IMR-90 (cell line): ENCODE results near the gene CSE1L. TPM values are rescaled to one million over a fixed set of nuclear protein-coding genes. Genes with fewer than 3 reads are reported as not detected.

Experiments used
- ATAC-seq: fragments of 200-7000 bp; cut with Tn5 transposase; 2 replicates; pipeline ENCODE4 v1.9.1; 2020; ENCODE audit warnings: low read depth, mild to moderate bottlenecking, moderate library complexity
- BruUV-seq: library from RNA; stranded (reverse); fragments of 400-500 nt; replicated peaks from 2 replicates; lab custom pipeline; 2021; lab: Mats Ljungman, UMichigan
- CTCF ChIA-PET: fragments of 300-600 bp; formaldehyde crosslinking; extraction: SDS; loops from one replicate; lab custom pipeline; 2021; ENCODE audit warnings: antibody characterized with exemption; lab: Yijun Ruan, JAX
- POLR2A ChIA-PET: fragments of 300-600 bp; sonication (Branson Sonifier 250); formaldehyde crosslinking; loops from one replicate; lab custom pipeline; 2022; ENCODE audit warnings: antibody characterized with exemption; ENCODE audit not compliant: unreplicated experiment; lab: Charles Lee
- DNase-seq: peaks from one replicate; pipeline ENCODE4 v3.0.0; 2013
- H2AFZ ChIP-seq: replicated peaks from 2 replicates; pipeline ENCODE3; 2013; ENCODE audit warnings: low read length, mild to moderate bottlenecking; ENCODE audit not compliant: poor library complexity
- H2AK5ac ChIP-seq: 2 replicates; pipeline ENCODE4 v1.6.1; 2013; ENCODE audit warnings: low read depth, low read length, inconsistent platforms
- H2AK9ac ChIP-seq: replicated peaks from 2 replicates; pipeline ENCODE3; 2013; ENCODE audit warnings: mild to moderate bottlenecking, low read depth, low read length, moderate library complexity; ENCODE audit not compliant: poor library complexity
- H2BK120ac ChIP-seq: 2 replicates; pipeline ENCODE4 v1.6.1; 2013; ENCODE audit warnings: low read depth, low read length, inconsistent platforms
- H2BK15ac ChIP-seq: 3 replicates; pipeline ENCODE4 v1.6.1; 2013; ENCODE audit warnings: low read depth, low read length, inconsistent platforms
- H2BK20ac ChIP-seq: 2 replicates; pipeline ENCODE4 v1.6.1; 2013; ENCODE audit warnings: low read depth, mild to moderate bottlenecking, inconsistent platforms, low read length, moderate library complexity
- H2BK5ac ChIP-seq: 2 replicates; pipeline ENCODE4 v1.6.1; 2013; ENCODE audit warnings: mild to moderate bottlenecking, low read depth, low read length, inconsistent platforms; ENCODE audit not compliant: poor library complexity, severe bottlenecking
- H3K14ac ChIP-seq: replicated peaks from 2 replicates; pipeline ENCODE4 v1.6.1; 2013; ENCODE audit warnings: low read depth, low read length, inconsistent platforms
- H3K18ac ChIP-seq: 2 replicates; pipeline ENCODE4 v1.6.1; 2013; ENCODE audit warnings: low read depth, low read length, control low read depth
- H3K23ac ChIP-seq: 2 replicates; pipeline ENCODE4 v1.6.1; 2013; ENCODE audit warnings: low read depth, low read length, inconsistent platforms
- H3K27ac ChIP-seq: 2 replicates; pipeline ENCODE4 v1.5.1; 2013; ENCODE audit warnings: mild to moderate bottlenecking, control low read depth, low read length; ENCODE audit not compliant: insufficient read depth
- H3K27me3 ChIP-seq: 2 replicates; pipeline ENCODE4 v1.6.1; 2013; ENCODE audit warnings: low read length; ENCODE audit not compliant: control insufficient read depth, insufficient read depth
- H3K36me3 ChIP-seq: 2 replicates; pipeline ENCODE4 v1.6.1; 2013; ENCODE audit warnings: low read length, mixed read lengths; ENCODE audit not compliant: control insufficient read depth, insufficient read depth
- H3K4ac ChIP-seq: 2 replicates; pipeline ENCODE4 v1.6.1; 2013; ENCODE audit warnings: low read depth, low read length, inconsistent platforms
- H3K4me1 ChIP-seq: 2 replicates; pipeline ENCODE4 v1.6.1; 2013; ENCODE audit warnings: low read length, mixed read lengths; ENCODE audit not compliant: control insufficient read depth, insufficient read depth
- H3K4me2 ChIP-seq: 2 replicates; pipeline ENCODE4 v1.6.1; 2013; ENCODE audit warnings: low read depth, mild to moderate bottlenecking, control low read depth, low read length, moderate library complexity
- H3K4me3 ChIP-seq: 2 replicates; pipeline ENCODE4 v1.5.1; 2013; ENCODE audit warnings: low read depth, mild to moderate bottlenecking, control low read depth, low read length, moderate library complexity; ENCODE audit not compliant: insufficient read depth
- H3K56ac ChIP-seq: 2 replicates; pipeline ENCODE4 v1.6.1; 2013; ENCODE audit warnings: low read length, inconsistent platforms; ENCODE audit not compliant: insufficient read depth; ENCODE audit errors: extremely low read depth
- H3K79me1 ChIP-seq, 2 experiments: 2 replicates each; pipeline ENCODE4 v1.6.1; 2013; ENCODE audit warnings: low read length in 2 of 2, inconsistent platforms in 1 of 2, low read depth in 1 of 2
- H3K9ac ChIP-seq: 2 replicates; pipeline ENCODE4 v1.6.1; 2013; ENCODE audit warnings: low read depth, low read length, control low read depth
- H3K9me1 ChIP-seq: 2 replicates; pipeline ENCODE4 v1.6.1; 2013; ENCODE audit warnings: low read length, inconsistent platforms; ENCODE audit not compliant: insufficient read depth
- H3K9me3 ChIP-seq: 2 replicates; pipeline ENCODE4 v1.6.1; 2013; ENCODE audit warnings: low read length; ENCODE audit not compliant: control insufficient read depth, insufficient read depth
- H4K20me1 ChIP-seq: 2 replicates; pipeline ENCODE4 v1.6.1; 2013; ENCODE audit warnings: low read length, inconsistent platforms; ENCODE audit not compliant: insufficient read depth
- H4K5ac ChIP-seq: 2 replicates; pipeline ENCODE4 v1.6.1; 2013; ENCODE audit warnings: mild to moderate bottlenecking, low read depth, low read length, control low read depth
- H4K8ac ChIP-seq, 2 experiments: 2 replicates each; pipeline ENCODE4 v1.6.1; 2013; ENCODE audit warnings: low read depth in 2 of 2, low read length in 2 of 2, control low read depth in 1 of 2, inconsistent platforms in 1 of 2
- H4K91ac ChIP-seq: 2 replicates; pipeline ENCODE4 v1.6.1; 2013; ENCODE audit warnings: low read depth, low read length, inconsistent platforms; ENCODE audit not compliant: insufficient read depth
- BHLHE40 ChIP-seq: fragments of 150-350 bp; IDR thresholded peaks from 2 replicates; pipeline ENCODE4 v1.6.1; 2016; ENCODE audit warnings: mild to moderate bottlenecking, low read depth, low read length
- CEBPB ChIP-seq: IDR thresholded peaks from 2 replicates; pipeline ENCODE4 v1.6.1; 2012; ENCODE audit warnings: low read depth, low read length, improper control_type of control experiment
- CHD1 ChIP-seq: IDR thresholded peaks from 2 replicates; pipeline ENCODE4 v1.6.1; 2012; ENCODE audit warnings: low read depth, low read length, improper control_type of control experiment
- FOS ChIP-seq: fragments of 150-350 bp; IDR thresholded peaks from 2 replicates; pipeline ENCODE4 v1.6.1; 2016; ENCODE audit warnings: low read depth, low read length
- MAFK ChIP-seq: IDR thresholded peaks from 2 replicates; pipeline ENCODE4 v1.6.1; 2012; ENCODE audit warnings: low read depth, low read length, improper control_type of control experiment
- MAZ ChIP-seq: IDR thresholded peaks from 2 replicates; pipeline ENCODE4 v1.6.1; 2012; ENCODE audit warnings: low read depth, mild to moderate bottlenecking, low read length, improper control_type of control experiment, moderate library complexity, borderline replicate concordance
- MXI1 ChIP-seq: IDR thresholded peaks from 2 replicates; pipeline ENCODE4 v1.6.1; 2012; ENCODE audit warnings: low read depth, mild to moderate bottlenecking, low read length, moderate library complexity, borderline replicate concordance
- NFE2L2 ChIP-seq: fragments of 150-350 bp; IDR thresholded peaks from 2 replicates; pipeline ENCODE4 v1.6.1; 2016; ENCODE audit warnings: low read depth, mild to moderate bottlenecking, low read length
- POLR2A ChIP-seq: IDR thresholded peaks from 2 replicates; pipeline ENCODE4 v1.6.1; 2012; ENCODE audit warnings: mild to moderate bottlenecking, low read depth, low read length
- RAD21 ChIP-seq: IDR thresholded peaks from 2 replicates; pipeline ENCODE4 v1.6.1; 2012; ENCODE audit warnings: low read length, improper control_type of control experiment
- RCOR1 ChIP-seq: IDR thresholded peaks from 2 replicates; pipeline ENCODE4 v1.6.1; 2012; ENCODE audit warnings: mild to moderate bottlenecking, low read length, improper control_type of control experiment; ENCODE audit not compliant: insufficient replicate concordance
- RFX5 ChIP-seq: IDR thresholded peaks from 2 replicates; pipeline ENCODE4 v1.8.0; 2012; ENCODE audit warnings: low read depth, mild to moderate bottlenecking, low read length, moderate library complexity
- SMC3 ChIP-seq: fragments of 150-350 bp; IDR thresholded peaks from 2 replicates; pipeline ENCODE4 v1.6.1; 2016; ENCODE audit warnings: low read depth, mild to moderate bottlenecking, antibody characterized with exemption, low read length, moderate library complexity
- USF2 ChIP-seq: fragments of 150-350 bp; IDR thresholded peaks from 2 replicates; pipeline ENCODE4 v1.6.1; 2017; ENCODE audit warnings: mild to moderate bottlenecking, antibody characterized with exemption, low read length, low read depth
- WGBS, 2 experiments: methylation state at CpG; one replicate each; pipeline versions ENCODE4 v1.1.5 to v1.1.7; 2013; ENCODE audit warnings: missing lambda C conversion rate in 2 of 2; ENCODE audit not compliant: insufficient read length in 1 of 2; ENCODE audit errors: extremely low coverage in 2 of 2; 5-methylcytosine and 5-hydroxymethylcytosine counted together
- dilution Hi-C: fragments of 300-500 bp; cut with HindIII; formaldehyde crosslinking; loops from one replicate; pipeline ENCODE4 v1.14.3; 2018; ENCODE audit warnings: low sequenced_read_pairs; ENCODE audit not compliant: unreplicated experiment
- in situ Hi-C: fragments of 300-500 bp; cut with MboI; formaldehyde crosslinking; loops from 3 replicates; pipeline ENCODE4 v1.14.3; 2019; ENCODE audit warnings: low sequenced_read_pairs, inconsistent platforms, mixed read lengths
- intact Hi-C: fragments of 100-400 bp; cut with micrococcal nuclease; formaldehyde crosslinking; loops from 2 replicates; pipeline ENCODE4 v1.10.0; 2022
- polyA plus RNA-seq, 3 experiments: library from polyadenylated mRNA; depleted of rRNA; stranded (reverse); fragments of >200 nt; gene quantifications; 2 replicates each; pipeline ENCODE4 v1.2.3, GENCODE V29; 2012; ENCODE audit warnings: low replicate concordance in 1 of 3
- total RNA-seq: library from RNA; depleted of rRNA; stranded (reverse); fragments of >200 nt; gene quantifications from 2 replicates; pipeline ENCODE4 v1.2.3, GENCODE V29; 2012
- TF ChIP-seq, protein P1 (sequence below): fragments of 150-350 bp; IDR thresholded peaks from 2 replicates; pipeline ENCODE4 v1.6.1; 2016; ENCODE audit warnings: low read depth, mild to moderate bottlenecking, low read length, moderate library complexity, borderline replicate concordance
- TF ChIP-seq, protein P2 (sequence below): conservative IDR thresholded peaks from 2 replicates; pipeline ENCODE4 v1.5.1; 2012; ENCODE audit warnings: mild to moderate bottlenecking, low read depth, low read length, improper control_type of control experiment

Gene CSE1L
- total and polyA plus RNA-seq, 2 of the 4 experiments (the other 2 are of a cell fraction): 34.3 to 81.7 TPM

DNA sequence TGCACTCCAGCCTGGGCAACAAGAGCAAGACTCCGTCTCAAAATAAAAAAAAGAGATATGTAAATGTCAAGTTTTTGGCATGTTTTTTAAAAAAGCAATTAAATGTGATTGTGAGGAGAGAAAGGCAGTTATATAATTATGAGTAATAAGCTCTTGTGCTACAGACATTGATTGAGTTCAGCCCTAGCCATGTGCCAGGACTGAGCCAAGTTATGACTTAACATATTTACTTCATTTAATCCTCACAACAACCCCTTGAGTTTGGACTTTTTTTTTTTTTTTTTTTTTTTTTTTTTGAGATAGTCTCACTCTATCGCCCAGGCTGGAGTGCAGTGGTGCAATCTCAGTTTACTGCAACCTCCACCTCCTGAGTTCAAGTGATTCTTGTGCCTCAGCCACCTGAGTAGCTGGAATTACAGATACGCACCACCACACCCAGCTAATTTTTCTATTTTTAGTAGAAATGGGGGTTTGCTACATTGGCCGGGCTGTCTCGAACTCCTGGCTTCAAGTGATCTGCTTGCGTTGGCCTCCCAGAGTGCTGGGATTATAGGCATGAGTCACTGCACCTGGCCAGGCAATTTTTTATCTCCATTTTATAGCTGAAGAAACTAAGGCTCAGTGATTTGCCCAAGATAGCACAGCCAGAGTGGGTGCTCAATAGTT, 15.0 kb upstream of the CSE1L start:
- ATAC-seq (no peak), DNase-seq (no peak)
- no peaks in the 10 kb centered on the region for H3K27me3 ChIP-seq
- POLR2A ChIA-PET: no interaction called here
- TF ChIP-seq, protein P1, sequence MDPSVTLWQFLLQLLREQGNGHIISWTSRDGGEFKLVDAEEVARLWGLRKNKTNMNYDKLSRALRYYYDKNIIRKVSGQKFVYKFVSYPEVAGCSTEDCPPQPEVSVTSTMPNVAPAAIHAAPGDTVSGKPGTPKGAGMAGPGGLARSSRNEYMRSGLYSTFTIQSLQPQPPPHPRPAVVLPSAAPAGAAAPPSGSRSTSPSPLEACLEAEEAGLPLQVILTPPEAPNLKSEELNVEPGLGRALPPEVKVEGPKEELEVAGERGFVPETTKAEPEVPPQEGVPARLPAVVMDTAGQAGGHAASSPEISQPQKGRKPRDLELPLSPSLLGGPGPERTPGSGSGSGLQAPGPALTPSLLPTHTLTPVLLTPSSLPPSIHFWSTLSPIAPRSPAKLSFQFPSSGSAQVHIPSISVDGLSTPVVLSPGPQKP: no peak
- TF ChIP-seq MAFK (no peak), POLR2A (no peak), FOS (no peak), CEBPB (no peak), MXI1 (no peak), USF2 (no peak), MAZ (no peak), RAD21 (no peak), RCOR1 (no peak), BHLHE40 (no peak), CHD1 (no peak), SMC3 (no peak), NFE2L2 (no peak), RFX5 (no peak)
- TF ChIP-seq, protein P2, sequence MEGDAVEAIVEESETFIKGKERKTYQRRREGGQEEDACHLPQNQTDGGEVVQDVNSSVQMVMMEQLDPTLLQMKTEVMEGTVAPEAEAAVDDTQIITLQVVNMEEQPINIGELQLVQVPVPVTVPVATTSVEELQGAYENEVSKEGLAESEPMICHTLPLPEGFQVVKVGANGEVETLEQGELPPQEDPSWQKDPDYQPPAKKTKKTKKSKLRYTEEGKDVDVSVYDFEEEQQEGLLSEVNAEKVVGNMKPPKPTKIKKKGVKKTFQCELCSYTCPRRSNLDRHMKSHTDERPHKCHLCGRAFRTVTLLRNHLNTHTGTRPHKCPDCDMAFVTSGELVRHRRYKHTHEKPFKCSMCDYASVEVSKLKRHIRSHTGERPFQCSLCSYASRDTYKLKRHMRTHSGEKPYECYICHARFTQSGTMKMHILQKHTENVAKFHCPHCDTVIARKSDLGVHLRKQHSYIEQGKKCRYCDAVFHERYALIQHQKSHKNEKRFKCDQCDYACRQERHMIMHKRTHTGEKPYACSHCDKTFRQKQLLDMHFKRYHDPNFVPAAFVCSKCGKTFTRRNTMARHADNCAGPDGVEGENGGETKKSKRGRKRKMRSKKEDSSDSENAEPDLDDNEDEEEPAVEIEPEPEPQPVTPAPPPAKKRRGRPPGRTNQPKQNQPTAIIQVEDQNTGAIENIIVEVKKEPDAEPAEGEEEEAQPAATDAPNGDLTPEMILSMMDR: no peak
- no peak overlapping the region for H3K4me3 ChIP-seq
- H4K8ac ChIP-seq: no peak overlapping the region
- peaks cover 28% of the 10 kb centered on the region for H3K36me3 ChIP-seq
- no peak overlapping the region for H3K4ac ChIP-seq
- H2AFZ ChIP-seq: no peak overlapping the region
- H3K18ac ChIP-seq: no peak overlapping the region
- in situ Hi-C loops (no loop called here), dilution Hi-C loops (no loop called here), intact Hi-C loops (no loop called here)
- H3K4me1 ChIP-seq: peaks cover 1% of the 10 kb centered on the region; the same call in 1 of the 2 replicates
- no CpG with 5 or more reads among the region's 6 CpGs for WGBS, 2 experiments
- no peaks in the 10 kb centered on the region for H3K9me1 ChIP-seq
- no peak overlapping the region for H3K9ac ChIP-seq
- no peak overlapping the region for H4K91ac ChIP-seq
- no TSS peak for BruUV-seq
- no peaks in the 10 kb centered on the region for H4K20me1 ChIP-seq
- no peak overlapping the region for H2AK5ac ChIP-seq
- no peak overlapping the region for H2BK20ac ChIP-seq
- no peaks in the 10 kb centered on the region for H3K9me3 ChIP-seq
- no peak overlapping the region for H2BK15ac ChIP-seq
- CTCF ChIA-PET: no interaction called here
- H3K23ac ChIP-seq: no peak overlapping the region
- H3K27ac ChIP-seq: no peak overlapping the region
- no peak overlapping the region for H3K4me2 ChIP-seq
- H3K14ac ChIP-seq: no peak overlapping the region
- H2AK9ac ChIP-seq: no peak overlapping the region
- no peak overlapping the region for H2BK5ac ChIP-seq
- no peak overlapping the region for H2BK120ac ChIP-seq
- H3K79me1 ChIP-seq: no peaks in the 10 kb centered on the region; a peak in 1 of 4 replicates
- H3K56ac ChIP-seq: no peak overlapping the region
- H4K5ac ChIP-seq: no peak overlapping the region
